ENCODE measurements around the gene FAM78A.

FAM78A gene

GRCh38 chr9:131299346-131299960 lies 23.1 kb upstream of the FAM78A start:
- no peak for FAIRE-seq
- TF ChIP-seq POLR2A (IDR thresholded peaks at IDR 0.05; ENCODE audit: low read depth, low read length), result no peak
- TF ChIP-seq TAF1 (IDR thresholded peaks at IDR 0.05; ENCODE audit: borderline replicate concordance, low read depth, low read length), result no peak
- TF ChIP-seq POLR2AphosphoS5 (IDR thresholded peaks at IDR 0.05; ENCODE audit: low read depth, low read length), result no peak
- no peak for DNase-seq (ENCODE audit: insufficient read length)

- TF ChIP-seq TAF1 (IDR thresholded peaks at IDR 0.05; ENCODE audit: borderline replicate concordance, low read depth, low read length) (no peak), POLR2AphosphoS5 (IDR thresholded peaks at IDR 0.05; ENCODE audit: low read depth, low read length) (no peak), POLR2A (IDR thresholded peaks at IDR 0.05; ENCODE audit: low read depth, low read length) (no peak)
- no peak for FAIRE-seq
- no peak for DNase-seq (ENCODE audit: insufficient read length)
Observed at GRCh38 chr9:131298816-131299215, 22.5 kb upstream of the FAM78A start.

GRCh38 chr9:131298341-131298740 lies 22.0 kb upstream of the FAM78A start:
- DNase-seq (ENCODE audit: insufficient read length), result no peak
- no peak for FAIRE-seq
- TF ChIP-seq TAF1 (IDR thresholded peaks at IDR 0.05; ENCODE audit: borderline replicate concordance, low read depth, low read length) (no peak), POLR2AphosphoS5 (IDR thresholded peaks at IDR 0.05; ENCODE audit: low read depth, low read length) (no peak), POLR2A (IDR thresholded peaks at IDR 0.05; ENCODE audit: low read depth, low read length) (no peak)

GRCh38 chr9:131297903-131298302 lies 21.6 kb upstream of the FAM78A start:
- FAIRE-seq (peak; percentile 9), DNase-seq (ENCODE audit: insufficient read length) (no peak)
- TF ChIP-seq TAF1 (IDR thresholded peaks at IDR 0.05; ENCODE audit: borderline replicate concordance, low read depth, low read length) (no peak), POLR2AphosphoS5 (IDR thresholded peaks at IDR 0.05; ENCODE audit: low read depth, low read length) (no peak), POLR2A (IDR thresholded peaks at IDR 0.05; ENCODE audit: low read depth, low read length) (no peak)

- DNase-seq (ENCODE audit: insufficient read length), result no peak
- no peak for TF ChIP-seq POLR2AphosphoS5 (IDR thresholded peaks at IDR 0.05; ENCODE audit: low read depth, low read length)
- TF ChIP-seq POLR2A (IDR thresholded peaks at IDR 0.05; ENCODE audit: low read depth, low read length), result no peak
- TF ChIP-seq TAF1 (IDR thresholded peaks at IDR 0.05; ENCODE audit: borderline replicate concordance, low read depth, low read length), result no peak
- no peak for FAIRE-seq
Observed at GRCh38 chr9:131296906-131297500, 20.7 kb upstream of the FAM78A start.

- FAIRE-seq (no peak), DNase-seq (ENCODE audit: insufficient read length) (no peak)
- TF ChIP-seq POLR2A (IDR thresholded peaks at IDR 0.05; ENCODE audit: low read depth, low read length) (no peak), TAF1 (IDR thresholded peaks at IDR 0.05; ENCODE audit: borderline replicate concordance, low read depth, low read length) (no peak), POLR2AphosphoS5 (IDR thresholded peaks at IDR 0.05; ENCODE audit: low read depth, low read length) (no peak)
Observed at GRCh38 chr9:131296460-131296859, 20.1 kb upstream of the FAM78A start.

- no peak for TF ChIP-seq POLR2A (IDR thresholded peaks at IDR 0.05; ENCODE audit: low read depth, low read length)
- TF ChIP-seq POLR2AphosphoS5 (IDR thresholded peaks at IDR 0.05; ENCODE audit: low read depth, low read length), result no peak
- no peak for DNase-seq (ENCODE audit: insufficient read length)
- FAIRE-seq, result no peak
Observed at GRCh38 chr9:131292937-131293336, 16.6 kb upstream of the FAM78A start.

GRCh38 chr9:131291795-131292315 lies 15.5 kb upstream of the FAM78A start:
- TF ChIP-seq TAF1 (IDR thresholded peaks at IDR 0.05; ENCODE audit: borderline replicate concordance, low read depth, low read length) (no peak), POLR2AphosphoS5 (IDR thresholded peaks at IDR 0.05; ENCODE audit: low read depth, low read length) (no peak), POLR2A (IDR thresholded peaks at IDR 0.05; ENCODE audit: low read depth, low read length) (no peak)
- DNase-seq (ENCODE audit: insufficient read length) (no peak), FAIRE-seq (no peak)

GRCh38 chr9:131290767-131291370 lies 14.6 kb upstream of the FAM78A start:
- DNase-seq (ENCODE audit: insufficient read length) (no peak), FAIRE-seq (no peak)
- no peak for TF ChIP-seq POLR2A (IDR thresholded peaks at IDR 0.05; ENCODE audit: low read depth, low read length)
- no peak for TF ChIP-seq TAF1 (IDR thresholded peaks at IDR 0.05; ENCODE audit: borderline replicate concordance, low read depth, low read length)
- TF ChIP-seq POLR2AphosphoS5 (IDR thresholded peaks at IDR 0.05; ENCODE audit: low read depth, low read length), result no peak

GRCh38 chr9:131290036-131290766 lies 13.9 kb upstream of the FAM78A start:
- no peak for FAIRE-seq
- DNase-seq (ENCODE audit: insufficient read length), result no peak
- TF ChIP-seq TAF1 (IDR thresholded peaks at IDR 0.05; ENCODE audit: borderline replicate concordance, low read depth, low read length) (no peak), POLR2A (IDR thresholded peaks at IDR 0.05; ENCODE audit: low read depth, low read length) (no peak), POLR2AphosphoS5 (IDR thresholded peaks at IDR 0.05; ENCODE audit: low read depth, low read length) (no peak)

- FAIRE-seq, result peak; percentile 77
- DNase-seq (ENCODE audit: insufficient read length), result peak; percentile 80
- TF ChIP-seq POLR2A (IDR thresholded peaks at IDR 0.05; ENCODE audit: low read depth, low read length) (no peak), TAF1 (IDR thresholded peaks at IDR 0.05; ENCODE audit: borderline replicate concordance, low read depth, low read length) (no peak)
Observed at GRCh38 chr9:131289301-131290035, 13.2 kb upstream of the FAM78A start, which contains the start of gene PLPP7. PLPP7 (plus strand) TSS chr9:131289723; CDS start chr9:131289998, 275 bp downstream.

All from GM12892 (cell line).